HG03521 (cell line): Measurements from ENCODE around the gene FDX1.
"Not testable (repeated sequence)": the region's sequence is repeated elsewhere in the genome, so short reads cannot be mapped to it uniquely, and the experiment has no call there.

ENCODE experiments used
- ATAC-seq: cut with Tn5 transposase; IDR thresholded peaks from one replicate; pipeline ENCODE4 v1.9.1; 2021; ENCODE audit warnings: mild to moderate bottlenecking, moderate library complexity; ENCODE audit not compliant: unreplicated experiment

The FDX1 gene

GRCh38 chr11:110429731-110430266 lies at the start of gene FDX1:
FDX1 (plus strand) TSS chr11:110429948; CDS start chr11:110430121, 173 bp downstream.
- peak; percentile 80 for ATAC-seq

GRCh38 chr11:110380836-110381622 lies 48.7 kb upstream of the FDX1 start:
- no peak for ATAC-seq

- not testable (repeated sequence) for ATAC-seq
These were observed 41.5 kb upstream of the FDX1 start for GRCh38 chr11:110388231-110388630.

GRCh38 chr11:110389965-110390364 lies 39.8 kb upstream of the FDX1 start:
- ATAC-seq = no peak

- no peak for ATAC-seq
These were observed 37.7 kb upstream of the FDX1 start for GRCh38 chr11:110392056-110392455.

- ATAC-seq = not testable (repeated sequence)
These were observed 32.0 kb upstream of the FDX1 start for GRCh38 chr11:110397668-110398286.

- ATAC-seq = not testable (repeated sequence)
These were observed 26.2 kb upstream of the FDX1 start for GRCh38 chr11:110403585-110403984.

GRCh38 chr11:110405636-110406035 lies 24.1 kb upstream of the FDX1 start:
- ATAC-seq = not testable (repeated sequence)

GRCh38 chr11:110407315-110407714 lies 22.4 kb upstream of the FDX1 start:
- ATAC-seq = no peak

GRCh38 chr11:110409174-110409573 lies 20.6 kb upstream of the FDX1 start:
- ATAC-seq = no peak

- no peak for ATAC-seq
These were observed 19.1 kb upstream of the FDX1 start for GRCh38 chr11:110410651-110411050.

GRCh38 chr11:110415081-110415480 lies 14.7 kb upstream of the FDX1 start:
- no peak for ATAC-seq

- ATAC-seq = not testable (repeated sequence)
These were observed 8.1 kb upstream of the FDX1 start for GRCh38 chr11:110421658-110422057.

- no peak for ATAC-seq
These were observed 7.3 kb upstream of the FDX1 start for GRCh38 chr11:110422306-110422905.

GRCh38 chr11:110424775-110425444 lies 4.8 kb upstream of the FDX1 start:
- ATAC-seq = no peak

- no peak for ATAC-seq
These were observed 3.8 kb upstream of the FDX1 start for GRCh38 chr11:110425751-110426545.

GRCh38 chr11:110428040-110428439 lies 1.7 kb upstream of the FDX1 start:
- no peak for ATAC-seq

GRCh38 chr11:110428956-110429730 lies 605 bp upstream of the FDX1 start:
- no peak for ATAC-seq

- ATAC-seq = peak; percentile 39
These were observed 711 bp downstream of the FDX1 start for GRCh38 chr11:110430267-110431050.
